GM20000 (cell line): ENCODE results near the gene C1orf146.
"Not testable (repeated sequence)": the region's sequence is repeated elsewhere in the genome, so short reads cannot be mapped to it uniquely, and the experiment has no call there.

Source experiments
- DNase-seq: peaks from one replicate; pipeline ENCODE4 v3.0.0; 2012; ENCODE audit warnings: low spot score
- TF ChIP-seq, protein P1 (sequence below): IDR thresholded peaks from 2 replicates; pipeline ENCODE4 v1.5.1; 2012; ENCODE audit warnings: mild to moderate bottlenecking, control low read depth; ENCODE audit errors: extremely low read depth, missing control alignments

The C1orf146 gene

DNA sequence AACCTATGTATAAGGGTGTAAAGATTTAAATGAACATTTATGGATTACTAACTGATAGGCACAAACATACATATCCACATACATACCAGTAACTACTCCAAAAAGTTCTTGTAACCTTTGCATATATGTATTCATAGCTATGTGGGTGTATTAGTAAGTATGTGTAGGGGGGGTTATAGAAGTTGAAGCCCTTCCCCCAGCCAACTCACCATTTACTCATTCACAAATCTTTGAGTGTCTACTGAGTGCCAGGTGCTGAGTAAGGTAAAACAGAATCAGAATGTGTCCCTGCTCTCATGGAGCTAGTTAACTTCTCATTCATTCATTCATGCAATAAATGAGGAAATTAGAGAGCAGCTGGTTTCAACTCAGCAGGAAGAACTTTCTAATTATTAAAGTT lies 1.3 kb downstream of the C1orf146 start:
- DNase-seq: no peak
- TF ChIP-seq, protein P1, sequence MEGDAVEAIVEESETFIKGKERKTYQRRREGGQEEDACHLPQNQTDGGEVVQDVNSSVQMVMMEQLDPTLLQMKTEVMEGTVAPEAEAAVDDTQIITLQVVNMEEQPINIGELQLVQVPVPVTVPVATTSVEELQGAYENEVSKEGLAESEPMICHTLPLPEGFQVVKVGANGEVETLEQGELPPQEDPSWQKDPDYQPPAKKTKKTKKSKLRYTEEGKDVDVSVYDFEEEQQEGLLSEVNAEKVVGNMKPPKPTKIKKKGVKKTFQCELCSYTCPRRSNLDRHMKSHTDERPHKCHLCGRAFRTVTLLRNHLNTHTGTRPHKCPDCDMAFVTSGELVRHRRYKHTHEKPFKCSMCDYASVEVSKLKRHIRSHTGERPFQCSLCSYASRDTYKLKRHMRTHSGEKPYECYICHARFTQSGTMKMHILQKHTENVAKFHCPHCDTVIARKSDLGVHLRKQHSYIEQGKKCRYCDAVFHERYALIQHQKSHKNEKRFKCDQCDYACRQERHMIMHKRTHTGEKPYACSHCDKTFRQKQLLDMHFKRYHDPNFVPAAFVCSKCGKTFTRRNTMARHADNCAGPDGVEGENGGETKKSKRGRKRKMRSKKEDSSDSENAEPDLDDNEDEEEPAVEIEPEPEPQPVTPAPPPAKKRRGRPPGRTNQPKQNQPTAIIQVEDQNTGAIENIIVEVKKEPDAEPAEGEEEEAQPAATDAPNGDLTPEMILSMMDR: no peak

DNA sequence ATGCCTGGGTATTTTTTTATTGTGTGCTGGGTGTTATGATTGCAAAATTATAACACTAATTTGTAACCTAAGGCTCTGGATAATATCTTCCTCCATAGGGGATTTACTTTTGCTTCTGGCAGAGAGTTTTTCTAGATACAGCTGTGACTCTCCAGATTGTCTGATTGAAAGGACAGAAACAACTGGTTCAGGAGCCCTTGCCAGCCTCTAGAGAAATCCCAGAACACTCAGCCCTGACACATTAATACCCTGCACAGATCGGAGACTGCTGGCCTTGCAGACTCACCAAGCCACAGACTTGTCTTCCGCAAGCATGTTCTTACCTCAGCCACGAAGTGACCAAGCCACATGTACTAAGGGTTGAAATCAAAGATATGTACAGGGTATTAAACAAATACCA lies 10.7 kb downstream of the C1orf146 start:
- TF ChIP-seq, protein P1: no peak
- no peak for DNase-seq

DNA sequence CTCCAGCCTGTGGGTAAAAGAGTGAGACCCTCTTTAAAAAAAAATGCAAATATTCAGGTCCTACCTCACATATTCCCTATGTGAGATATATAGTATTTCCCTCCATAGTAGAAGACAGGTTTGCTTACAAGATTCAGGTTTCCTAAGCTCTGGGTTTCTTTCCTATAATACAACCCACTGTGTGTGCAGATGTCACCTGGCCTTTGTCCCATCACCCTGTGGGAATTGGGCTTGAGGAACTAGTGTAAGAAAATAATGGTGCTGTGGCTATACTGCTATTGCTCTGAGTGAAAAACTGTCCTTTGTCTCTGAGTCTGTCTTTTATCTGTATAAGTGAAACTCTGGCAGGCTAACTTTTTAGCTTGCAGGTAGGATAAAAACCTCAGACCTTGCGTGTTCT lies 13.0 kb downstream of the C1orf146 start:
- no peak for DNase-seq
- TF ChIP-seq, protein P1: no peak

DNA sequence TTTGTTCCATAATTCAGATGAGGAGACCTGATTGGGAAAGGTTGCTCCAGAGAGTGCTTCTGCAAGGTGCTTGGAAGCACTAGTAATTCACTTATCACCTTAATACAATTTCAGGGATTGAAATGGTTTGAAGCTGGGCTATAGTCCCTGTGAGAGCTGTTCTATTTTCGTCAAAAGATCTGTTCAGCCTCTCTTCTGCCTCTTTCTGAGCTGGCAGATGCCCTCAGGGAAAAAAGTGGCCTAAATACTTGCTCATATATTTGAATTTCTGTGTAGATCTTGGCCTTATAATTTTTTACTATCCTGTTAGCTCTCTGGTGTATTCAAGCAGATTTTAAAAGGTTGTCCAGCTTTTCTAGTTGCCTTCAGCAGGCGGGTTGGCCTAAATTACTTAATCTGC lies 22.3 kb downstream of the C1orf146 start:
- no peak for DNase-seq
- TF ChIP-seq, protein P1: no peak

DNA sequence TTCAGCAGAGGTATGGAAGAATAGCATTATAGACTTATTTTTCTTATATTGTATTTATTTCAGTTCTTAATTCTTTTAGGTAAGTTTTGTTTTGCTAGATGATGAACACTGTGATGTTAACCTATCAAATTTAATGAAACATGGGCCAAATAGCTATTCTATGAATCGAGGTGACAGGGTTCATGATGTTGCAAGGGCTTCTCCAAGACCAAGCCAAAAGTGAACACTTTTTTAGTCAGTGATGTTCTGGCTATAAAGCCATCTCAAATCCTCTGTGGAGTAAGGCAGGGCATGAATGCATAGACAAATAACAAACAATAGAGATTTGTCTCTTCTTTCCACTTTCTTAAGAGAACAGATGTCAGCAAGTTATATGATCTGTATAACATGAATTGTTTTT lies 26.7 kb downstream of the C1orf146 start:
- no peak for DNase-seq
- TF ChIP-seq, protein P1: no peak

DNA sequence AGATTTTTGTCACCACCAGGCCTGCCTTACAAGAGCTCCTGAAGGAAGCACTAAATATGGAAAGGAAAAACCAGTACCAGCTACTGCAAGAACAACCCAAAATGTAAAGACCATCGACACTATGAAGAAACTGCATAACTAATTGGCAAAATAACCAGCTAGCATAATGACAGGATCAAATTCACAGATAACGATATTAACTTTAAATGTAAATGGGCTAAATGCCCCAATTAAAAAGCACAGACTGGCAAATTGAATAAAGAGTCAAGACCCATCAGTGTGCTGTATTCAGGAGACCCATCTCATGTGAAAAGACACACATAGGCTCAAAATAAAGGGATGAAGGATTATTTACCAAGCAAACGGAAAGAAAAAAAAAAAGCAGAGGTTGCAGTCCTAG lies 37.0 kb downstream of the C1orf146 start:
- not testable (repeated sequence) for DNase-seq

DNA sequence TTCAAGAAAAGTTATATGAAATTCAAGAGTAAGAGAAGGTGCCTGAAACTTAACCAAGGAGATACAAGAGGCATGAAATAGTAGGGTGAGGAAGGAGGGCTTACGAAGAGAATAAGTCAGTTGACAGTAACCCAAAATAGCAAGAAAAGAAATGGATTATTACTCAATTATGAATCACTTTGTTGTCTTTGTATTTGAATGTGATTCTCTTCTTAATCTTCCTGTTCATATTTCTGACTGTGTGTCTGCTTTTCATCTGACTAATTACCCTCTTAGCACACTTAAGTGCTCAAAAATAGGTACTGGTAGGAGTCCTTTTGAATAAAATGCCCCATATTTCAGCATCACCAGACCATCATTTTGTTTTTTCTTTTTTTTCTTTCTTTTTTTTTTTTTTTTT lies 41.6 kb downstream of the C1orf146 start:
- TF ChIP-seq, protein P1: no peak
- DNase-seq: no peak

DNA sequence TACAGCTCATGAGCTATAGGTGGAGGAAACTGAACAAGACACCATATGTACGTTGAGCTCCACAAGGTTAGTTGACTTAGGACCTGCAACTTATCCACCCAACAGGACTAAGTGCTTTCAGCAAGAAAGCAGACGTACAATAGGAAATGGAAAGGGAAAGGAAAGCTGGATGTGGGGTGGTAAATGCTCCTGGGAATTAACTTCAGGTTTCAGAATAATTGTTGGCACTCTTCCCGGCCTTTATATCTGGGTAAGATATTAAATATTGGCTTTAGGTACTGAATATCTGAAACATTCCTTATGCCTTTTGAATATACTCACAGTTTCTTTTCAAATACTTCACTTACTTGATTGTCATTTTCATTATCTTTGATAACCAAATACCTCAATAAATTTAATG lies 44.8 kb downstream of the C1orf146 start:
- no peak for DNase-seq
- TF ChIP-seq, protein P1: no peak
